Trophoblast cell (in vitro differentiated cells and primary cell): ENCODE results near the gene CHD6.

Source experiments
- DNase-seq, 2 donors: peaks; one replicate each; pipeline ENCODE4 v3.0.0-alpha.2; 2016
- H2AFZ ChIP-seq: 2 replicates; pipeline ENCODE4 v1.6.1; 2013; ENCODE audit warnings: low read length, moderate library complexity, mild to moderate bottlenecking; ENCODE audit not compliant: insufficient read depth, poor library complexity
- H2AK5ac ChIP-seq: 2 replicates; pipeline ENCODE4 v1.6.1; 2013; ENCODE audit warnings: mild to moderate bottlenecking, low read length
- H2BK120ac ChIP-seq: 2 replicates; pipeline ENCODE4 v1.6.1; 2013; ENCODE audit warnings: low read length, mild to moderate bottlenecking, moderate library complexity; ENCODE audit not compliant: insufficient read depth, poor library complexity
- H2BK12ac ChIP-seq: 2 replicates; pipeline ENCODE4 v1.6.1; 2013; ENCODE audit warnings: mild to moderate bottlenecking, low read length, moderate library complexity
- H2BK5ac ChIP-seq: 2 replicates; pipeline ENCODE4 v1.6.1; 2013; ENCODE audit warnings: low read length, low read depth, moderate library complexity, mild to moderate bottlenecking; ENCODE audit not compliant: poor library complexity
- H3K14ac ChIP-seq: 2 replicates; pipeline ENCODE4 v1.6.1; 2013; ENCODE audit warnings: mild to moderate bottlenecking, low read length
- H3K18ac ChIP-seq: 2 replicates; pipeline ENCODE4 v1.6.1; 2013; ENCODE audit warnings: mild to moderate bottlenecking, low read length
- H3K23ac ChIP-seq: 2 replicates; pipeline ENCODE4 v1.6.1; 2013; ENCODE audit warnings: low read length
- H3K27ac ChIP-seq: 2 replicates; pipeline ENCODE4 v1.5.1; 2013; ENCODE audit warnings: low read depth, mild to moderate bottlenecking, inconsistent platforms, low read length, moderate library complexity
- H3K27me3 ChIP-seq: 2 replicates; pipeline ENCODE4 v1.6.1; 2013; ENCODE audit warnings: inconsistent platforms, mild to moderate bottlenecking, low read length, moderate library complexity; ENCODE audit not compliant: insufficient read depth
- H3K36me3 ChIP-seq, 2 experiments: 1 replicate in 1 of 2; 2 replicates in 1 of 2; pipeline ENCODE4 v1.6.1; 2013; ENCODE audit warnings: low read length in 2 of 2, mild to moderate bottlenecking in 2 of 2, moderate library complexity in 1 of 2; ENCODE audit not compliant: insufficient read depth in 2 of 2, control insufficient read depth in 1 of 2
- H3K4ac ChIP-seq: 2 replicates; pipeline ENCODE4 v1.6.1; 2013; ENCODE audit warnings: low read depth, mild to moderate bottlenecking, low read length, moderate library complexity
- H3K4me1 ChIP-seq, 2 experiments: 1 replicate in 1 of 2; 2 replicates in 1 of 2; pipeline ENCODE4 v1.6.1; 2013; ENCODE audit warnings: low read length in 2 of 2, mild to moderate bottlenecking in 2 of 2, moderate library complexity in 1 of 2; ENCODE audit not compliant: insufficient read depth in 2 of 2, control insufficient read depth in 1 of 2
- H3K4me2 ChIP-seq: 2 replicates; pipeline ENCODE4 v1.6.1; 2013; ENCODE audit warnings: inconsistent platforms, mild to moderate bottlenecking, low read length, moderate library complexity
- H3K4me3 ChIP-seq: 2 replicates; pipeline ENCODE4 v1.5.1; 2013; ENCODE audit warnings: mild to moderate bottlenecking, low read depth, low read length, inconsistent platforms
- H3K79me1 ChIP-seq: one replicate; pipeline ENCODE4 v1.6.1; 2013; ENCODE audit warnings: low read length
- H3K79me2 ChIP-seq: 2 replicates; pipeline ENCODE4 v1.6.1; 2013; ENCODE audit warnings: low read length, mild to moderate bottlenecking; ENCODE audit not compliant: control insufficient read depth, insufficient read depth, poor library complexity
- H3K9ac ChIP-seq: 2 replicates; pipeline ENCODE4 v1.6.1; 2013; ENCODE audit warnings: mild to moderate bottlenecking, low read length
- H3K9me3 ChIP-seq: 2 replicates; pipeline ENCODE4 v1.6.1; 2013; ENCODE audit warnings: low read depth, mild to moderate bottlenecking, control low read depth, inconsistent platforms, low read length; ENCODE audit not compliant: insufficient read depth
- H4K12ac ChIP-seq: 2 replicates; pipeline ENCODE4 v1.6.1; 2013; ENCODE audit warnings: low read depth, mild to moderate bottlenecking, low read length, moderate library complexity
- H4K8ac ChIP-seq: 2 replicates; pipeline ENCODE4 v1.6.1; 2013; ENCODE audit warnings: low read depth, mild to moderate bottlenecking, low read length, moderate library complexity
- H4K91ac ChIP-seq: one replicate; pipeline ENCODE4 v1.6.1; 2013; ENCODE audit warnings: low read depth, mild to moderate bottlenecking, low read length, moderate library complexity
- WGBS: extraction: QIAGEN DNeasy Blood & Tissue Kit; methylation state at CpG from one replicate; pipeline ENCODE4 v1.1.7; 2013; ENCODE audit warnings: missing lambda C conversion rate; ENCODE audit not compliant: insufficient read length, insufficient coverage; ENCODE audit errors: extremely low coverage; 5-methylcytosine and 5-hydroxymethylcytosine counted together

CHD6 gene

GRCh38 chr20:41361757-41362747 is 256.1 kb downstream of the CHD6 start:
- Histone ChIP-seq H3K36me3 (no peaks in the 10 kb centered on the region), H3K4me2 (no peak overlapping the region), H3K27me3 (peaks cover 26% of the 10 kb centered on the region), H3K9me3 (no peaks in the 10 kb centered on the region), H2BK120ac (no peak overlapping the region), H3K4ac (no peak overlapping the region), H3K27ac (no peak overlapping the region), H4K8ac (no peak overlapping the region), H2AK5ac (no peak overlapping the region), H3K4me3 (no peak overlapping the region), H3K9ac (no peak overlapping the region), H3K79me1 (no peaks in the 10 kb centered on the region), H3K14ac (no peak overlapping the region), H4K91ac (no peak overlapping the region), H3K79me2 (no peaks in the 10 kb centered on the region), H3K18ac (no peak overlapping the region), H3K4me1 (peaks cover 0 to 7% of the 10 kb centered on the region in 2 experiments), H3K23ac (no peak overlapping the region), H2BK12ac (no peak overlapping the region), H4K12ac (no peak overlapping the region), H2BK5ac (no peak overlapping the region), H2AFZ (no peak overlapping the region)
- no peak for DNase-seq
- WGBS = no CpG with 5 or more reads among the region's 45 CpGs

- Histone ChIP-seq H3K4ac (no peak overlapping the region), H4K8ac (no peak overlapping the region), H3K9ac (no peak overlapping the region), H2AFZ (no peak overlapping the region), H3K79me2 (no peaks in the 10 kb centered on the region), H3K36me3 (no peaks in the 10 kb centered on the region), H3K4me2 (no peak overlapping the region), H3K4me1 (peaks cover 0 to 2% of the 10 kb centered on the region in 2 experiments), H2BK120ac (no peak overlapping the region), H3K27me3 (peaks cover 17% of the 10 kb centered on the region), H2BK5ac (no peak overlapping the region), H2BK12ac (no peak overlapping the region), H3K18ac (no peak overlapping the region), H3K79me1 (no peaks in the 10 kb centered on the region), H3K4me3 (no peak overlapping the region), H3K9me3 (no peaks in the 10 kb centered on the region), H4K12ac (no peak overlapping the region), H4K91ac (no peak overlapping the region), H3K23ac (no peak overlapping the region), H3K27ac (no peak overlapping the region), H2AK5ac (no peak overlapping the region), H3K14ac (no peak overlapping the region)
- WGBS = no CpG with 5 or more reads among the region's 22 CpGs
- DNase-seq = no peak
Observed at GRCh38 chr20:41360831-41361756, 257.1 kb downstream of the CHD6 start.

GRCh38 chr20:41359541-41360011 is 258.6 kb downstream of the CHD6 start:
- H2AFZ ChIP-seq = no peak overlapping the region
- no peak overlapping the region for H2BK120ac ChIP-seq
- H3K9me3 ChIP-seq = no peaks in the 10 kb centered on the region
- H3K14ac ChIP-seq = no peak overlapping the region
- no peaks in the 10 kb centered on the region for H3K79me1 ChIP-seq
- H3K4me3 ChIP-seq = no peak overlapping the region
- no peak overlapping the region for H4K8ac ChIP-seq
- H3K27me3 ChIP-seq = peaks cover 3% of the 10 kb centered on the region
- no peak overlapping the region for H2BK12ac ChIP-seq
- no peak overlapping the region for H2BK5ac ChIP-seq
- no peak overlapping the region for H3K4ac ChIP-seq
- no peak overlapping the region for H4K12ac ChIP-seq
- no peak overlapping the region for H3K27ac ChIP-seq
- no peak overlapping the region for H3K4me2 ChIP-seq
- H3K79me2 ChIP-seq = no peaks in the 10 kb centered on the region
- WGBS = no CpG with 5 or more reads among the region's 9 CpGs
- no peak overlapping the region for H2AK5ac ChIP-seq
- DNase-seq = no peak
- H3K23ac ChIP-seq = no peak overlapping the region
- H3K36me3 ChIP-seq = no peaks in the 10 kb centered on the region
- no peak overlapping the region for H4K91ac ChIP-seq
- no peaks in the 10 kb centered on the region for H3K4me1 ChIP-seq
- H3K18ac ChIP-seq = no peak overlapping the region
- no peak overlapping the region for H3K9ac ChIP-seq

- H3K4me3 ChIP-seq = no peak overlapping the region
- H4K12ac ChIP-seq = no peak overlapping the region
- no peak for DNase-seq
- no peak overlapping the region for H2BK120ac ChIP-seq
- no peak overlapping the region for H4K8ac ChIP-seq
- no peaks in the 10 kb centered on the region for H3K79me2 ChIP-seq
- no peaks in the 10 kb centered on the region for H3K36me3 ChIP-seq
- H3K14ac ChIP-seq = no peak overlapping the region
- no peaks in the 10 kb centered on the region for H3K27me3 ChIP-seq
- no peak overlapping the region for H3K23ac ChIP-seq
- WGBS = no CpG with 5 or more reads among the region's 7 CpGs
- no peak overlapping the region for H3K9ac ChIP-seq
- no peak overlapping the region for H3K27ac ChIP-seq
- no peak overlapping the region for H3K4me2 ChIP-seq
- no peak overlapping the region for H2BK12ac ChIP-seq
- no peaks in the 10 kb centered on the region for H3K4me1 ChIP-seq
- H2BK5ac ChIP-seq = no peak overlapping the region
- H3K4ac ChIP-seq = no peak overlapping the region
- no peak overlapping the region for H2AK5ac ChIP-seq
- no peaks in the 10 kb centered on the region for H3K9me3 ChIP-seq
- H4K91ac ChIP-seq = no peak overlapping the region
- H3K18ac ChIP-seq = no peak overlapping the region
- no peaks in the 10 kb centered on the region for H3K79me1 ChIP-seq
- no peak overlapping the region for H2AFZ ChIP-seq
Observed at GRCh38 chr20:41358717-41359116, 259.5 kb downstream of the CHD6 start.
